Spleen (tissue), 7 donors: Measurements from ENCODE around the gene CAMSAP2.

Experiments used
- CTCF ChIP-seq, 11 experiments: fragments of 200-600 bp in 7 of 11; fragments of 450-650 bp in 4 of 11; sonication (generic) in 4 of 11; IDR thresholded peaks in 8 of 11; conservative IDR thresholded peaks in 3 of 11; 1 replicate in 7 of 11; 2 replicates in 4 of 11; pipeline versions ENCODE4 v1.4.0 to v1.8.0; 2016 to 2021; ENCODE audit warnings: antibody characterized with exemption in 11 of 11, inconsistent platforms in 4 of 11, mild to moderate bottlenecking in 1 of 11
- POLR2A ChIP-seq, 3 donors: fragments of 450-650 bp; IDR thresholded peaks; one replicate each; pipeline ENCODE4 v1.5.1; 2017; ENCODE audit warnings: antibody characterized with exemption in 3 of 3, mild to moderate bottlenecking in 1 of 3
- POLR2AphosphoS5 ChIP-seq, 3 donors: sonication (generic); formaldehyde crosslinking; IDR thresholded peaks; one replicate each; pipeline ENCODE4 v1.5.1; 2017; ENCODE audit warnings: antibody characterized with exemption in 3 of 3
- donor health status: DM: no; HTN: no; CAD: no; lungs with moderate emphysema.
- donor health status: DM: no; HTN: no; CAD: no.
- donor health status: DM: no; HTN: no; CAD: no.

GRCh38 chr1:200899954-200900867, 161.5 kb downstream of the CAMSAP2 start:
- TF ChIP-seq CTCF (IDR thresholded peaks at IDR 0.05 in 8 of 11, conservative IDR thresholded peaks at IDR 0.05 in 3 of 11) (no peak), POLR2AphosphoS5 (IDR thresholded peaks at IDR 0.05) (no peak), POLR2A (IDR thresholded peaks at IDR 0.05) (no peak)
